PC-3 (cell line): ENCODE data around the gene SERPINA9. TPM values are rescaled to one million over a fixed set of nuclear protein-coding genes. Genes with fewer than 3 reads are reported as not detected.

Source experiments
- ATAC-seq: fragments of 200-7000 bp; cut with Tn5 transposase; 2 replicates; pipeline ENCODE4 v1.9.1; 2020; ENCODE audit warnings: mild to moderate bottlenecking, moderate library complexity
- BruUV-seq: library from RNA; stranded (reverse); fragments of 400-500 nt; replicated peaks from 2 replicates; lab custom pipeline; 2021; lab: Mats Ljungman, UMichigan
- CTCF ChIA-PET: fragments of 300-600 bp; sonication (Branson Sonifier 250); formaldehyde crosslinking; loops from one replicate; lab custom pipeline; 2022; ENCODE audit warnings: antibody characterized with exemption; lab: Charles Lee
- POLR2A ChIA-PET: fragments of 300-600 bp; sonication (Branson Sonifier 250); formaldehyde crosslinking; loops from one replicate; lab custom pipeline; 2022; ENCODE audit warnings: antibody characterized with exemption; ENCODE audit not compliant: unreplicated experiment; lab: Charles Lee
- DNase-seq: peaks from one replicate; pipeline ENCODE4 v3.0.0-alpha.2; 2015
- H2AFZ ChIP-seq: fragments of 300-600 bp; sonication (generic); 2 replicates; pipeline ENCODE4 v1.6.0; 2016; ENCODE audit warnings: antibody characterized with exemption, low read length
- H3F3A ChIP-seq: fragments of 300-600 bp; sonication (generic); one replicate; pipeline ENCODE4 v1.6.0; 2017; ENCODE audit warnings: antibody characterized with exemption, low read length, control low read depth, mild to moderate bottlenecking; ENCODE audit not compliant: unreplicated experiment
- H3K27ac ChIP-seq: fragments of 300-600 bp; sonication (generic); 2 replicates; pipeline ENCODE4 v1.5.1; 2016; ENCODE audit warnings: mild to moderate bottlenecking, low read length
- H3K27me3 ChIP-seq: fragments of 300-600 bp; sonication (generic); 2 replicates; pipeline ENCODE4 v1.6.1; 2016; ENCODE audit warnings: low read length, mixed read lengths
- H3K36me3 ChIP-seq: fragments of 300-600 bp; sonication (generic); 2 replicates; pipeline ENCODE4 v1.6.1; 2016; ENCODE audit warnings: low read depth, mixed run types, low read length, mixed read lengths
- H3K4me1 ChIP-seq: fragments of 300-600 bp; sonication (generic); 2 replicates; pipeline ENCODE4 v1.5.1; 2016; ENCODE audit warnings: low read length; ENCODE audit not compliant: insufficient read depth
- H3K4me2 ChIP-seq: fragments of 300-600 bp; sonication (generic); 2 replicates; pipeline ENCODE4 v1.6.0; 2016; ENCODE audit warnings: low read length
- H3K4me3 ChIP-seq: fragments of 300-600 bp; sonication (generic); 2 replicates; pipeline ENCODE4 v1.5.1; 2016; ENCODE audit warnings: mild to moderate bottlenecking, low read length, mixed read lengths
- H3K79me2 ChIP-seq: fragments of 300-600 bp; sonication (generic); 2 replicates; pipeline ENCODE4 v1.6.1; 2017; ENCODE audit warnings: low read length, mixed read lengths
- H3K9ac ChIP-seq: fragments of 300-600 bp; sonication (generic); 2 replicates; pipeline ENCODE4 v1.6.0; 2016; ENCODE audit warnings: mild to moderate bottlenecking, low read length
- H3K9me2 ChIP-seq: fragments of 300-600 bp; sonication (generic); replicated peaks from 2 replicates; pipeline ENCODE4 v1.6.1; 2016; ENCODE audit warnings: mixed run types, low read length, mixed read lengths
- H3K9me3 ChIP-seq: fragments of 300-600 bp; sonication (generic); 2 replicates; pipeline ENCODE4 v1.6.1; 2016; ENCODE audit warnings: low read length, mixed read lengths
- H4K20me1 ChIP-seq: fragments of 300-600 bp; sonication (generic); 2 replicates; pipeline ENCODE4 v1.6.1; 2016; ENCODE audit warnings: low read length, mixed read lengths
- CTCF ChIP-seq: fragments of 300-600 bp; sonication (generic); conservative IDR thresholded peaks from 2 replicates; pipeline ENCODE4 v1.5.1; 2017; ENCODE audit warnings: antibody characterized with exemption, low read depth, mild to moderate bottlenecking, low read length
- EZH2 ChIP-seq: fragments of 300-600 bp; sonication (generic); IDR thresholded peaks from one replicate; pipeline ENCODE4 v1.6.1; 2017; ENCODE audit warnings: antibody characterized with exemption, mild to moderate bottlenecking, low read length; ENCODE audit not compliant: unreplicated experiment
- EZH2phosphoT487 ChIP-seq: fragments of 300-600 bp; sonication (generic); IDR thresholded peaks from 2 replicates; pipeline ENCODE4 v1.6.1; 2018; ENCODE audit warnings: mild to moderate bottlenecking, antibody characterized with exemption, low read length, borderline replicate concordance
- intact Hi-C: fragments of 100-400 bp; cut with micrococcal nuclease; formaldehyde crosslinking; loops from 2 replicates; pipeline ENCODE4 v1.9.0; 2023
- total RNA-seq: library from RNA; depleted of rRNA; stranded (reverse); fragments of >200 nt; gene quantifications from 2 replicates; pipeline ENCODE4 v1.2.3, GENCODE V29; 2014

SERPINA9 gene
- total RNA-seq, 1 experiment from 2014 or later = not detected

GRCh38 chr14:94474581-94475031 lies 1.4 kb downstream of the SERPINA9 start:
- ATAC-seq = no peak
- no TSS peak for BruUV-seq
- Histone ChIP-seq H3K9me2 (no peaks in the 10 kb centered on the region), H3F3A (no peaks in the 10 kb centered on the region), H3K9me3 (0 out of 2 replicates have a peak, but pooled peaks cover 3% of the 10 kb centered on the region), H2AFZ (no peak overlapping the region), H3K27ac (no peak overlapping the region), H3K4me1 (no peaks in the 10 kb centered on the region), H3K9ac (no peak overlapping the region), H3K4me2 (no peak overlapping the region), H3K36me3 (no peaks in the 10 kb centered on the region), H3K79me2 (no peaks in the 10 kb centered on the region), H3K4me3 (no peak overlapping the region), H4K20me1 (no peaks in the 10 kb centered on the region), H3K27me3 (peaks cover 13% of the 10 kb centered on the region; the same call in 1 of the 2 replicates)
- DNase-seq = no peak
- POLR2A ChIA-PET = no interaction called here
- CTCF ChIA-PET = no interaction called here
- intact Hi-C loops = no loop called here
- TF ChIP-seq CTCF (no peak), EZH2phosphoT487 (no peak), EZH2 (no peak)

GRCh38 chr14:94473666-94474410 lies 2.2 kb downstream of the SERPINA9 start:
- POLR2A ChIA-PET = no interaction called here
- Histone ChIP-seq H4K20me1 (no peaks in the 10 kb centered on the region), H3K9me2 (no peaks in the 10 kb centered on the region), H3F3A (no peaks in the 10 kb centered on the region), H3K27ac (no peak overlapping the region), H3K4me2 (no peak overlapping the region), H3K79me2 (no peaks in the 10 kb centered on the region), H3K4me3 (no peak overlapping the region), H3K4me1 (no peaks in the 10 kb centered on the region), H3K9ac (no peak overlapping the region), H2AFZ (no peak overlapping the region), H3K9me3 (0 out of 2 replicates have a peak, but pooled peaks cover 3% of the 10 kb centered on the region), H3K27me3 (peaks cover 13% of the 10 kb centered on the region; the same call in 1 of the 2 replicates), H3K36me3 (no peaks in the 10 kb centered on the region)
- CTCF ChIA-PET = no interaction called here
- no TSS peak for BruUV-seq
- DNase-seq (no peak), ATAC-seq (no peak)
- TF ChIP-seq EZH2phosphoT487 (no peak), CTCF (no peak), EZH2 (no peak)
- intact Hi-C loops = no loop called here

- Histone ChIP-seq H3K79me2 (no peaks in the 10 kb centered on the region), H3K4me3 (no peak overlapping the region), H3K27ac (no peak overlapping the region), H3F3A (no peaks in the 10 kb centered on the region), H3K9me2 (no peaks in the 10 kb centered on the region), H4K20me1 (no peaks in the 10 kb centered on the region), H3K4me1 (no peaks in the 10 kb centered on the region), H3K4me2 (no peak overlapping the region), H3K36me3 (no peaks in the 10 kb centered on the region), H3K9me3 (no peaks in the 10 kb centered on the region), H2AFZ (no peak overlapping the region), H3K27me3 (peaks cover 13% of the 10 kb centered on the region; the same call in 1 of the 2 replicates), H3K9ac (no peak overlapping the region)
- ChIA-PET CTCF (no interaction called here), POLR2A (no interaction called here)
- intact Hi-C loops = no loop called here
- ATAC-seq (no peak), DNase-seq (no peak)
- TF ChIP-seq EZH2phosphoT487 = no peak
- BruUV-seq = no TSS peak
Measured at GRCh38 chr14:94472842-94473241, 3.2 kb downstream of the SERPINA9 start.
